GM23338 (cell line): ENCODE results near the gene R3HDM2. TPM values are rescaled to one million over a fixed set of nuclear protein-coding genes. Genes with fewer than 3 reads are reported as not detected.

Experiments
- ATAC-seq: fragments of 200-7000 bp; cut with Tn5 transposase; 3 replicates; pipeline ENCODE4 v1.9.1; 2020
- DNase-seq: peaks from one replicate; pipeline ENCODE4 v3.0.0-alpha.2; 2015; ENCODE audit warnings: low spot score
- H2AFZ ChIP-seq: fragments of 200-600 bp; sonication (generic); 2 replicates; pipeline ENCODE4 v1.8.0; 2016; ENCODE audit warnings: antibody characterized with exemption, mild to moderate bottlenecking, moderate library complexity
- H3F3A ChIP-seq: fragments of 200-600 bp; sonication (generic); replicated peaks from 2 replicates; pipeline ENCODE4 v1.8.0; 2017; ENCODE audit warnings: antibody characterized with exemption, mixed run types, low read depth
- H3K27ac ChIP-seq: fragments of 200-600 bp; sonication (generic); 2 replicates; pipeline ENCODE4 v1.6.1; 2016; ENCODE audit warnings: low read depth
- H3K27me3 ChIP-seq: fragments of 200-600 bp; sonication (generic); 2 replicates; pipeline ENCODE4 v1.8.0; 2016; ENCODE audit warnings: mild to moderate bottlenecking, mixed run types, moderate library complexity; ENCODE audit not compliant: insufficient read depth
- H3K36me3 ChIP-seq: fragments of 200-600 bp; sonication (generic); 2 replicates; pipeline ENCODE4 v1.8.0; 2016; ENCODE audit warnings: mild to moderate bottlenecking; ENCODE audit not compliant: insufficient read depth
- H3K4me1 ChIP-seq: fragments of 200-600 bp; sonication (generic); 2 replicates; pipeline ENCODE4 v1.8.0; 2016; ENCODE audit warnings: mild to moderate bottlenecking, moderate library complexity; ENCODE audit not compliant: insufficient read depth
- H3K4me2 ChIP-seq: fragments of 200-600 bp; sonication (generic); 2 replicates; pipeline ENCODE4 v1.7.1; 2017; ENCODE audit warnings: mixed run types
- H3K4me3 ChIP-seq: fragments of 200-600 bp; sonication (generic); 2 replicates; pipeline ENCODE4 v1.6.1; 2016; ENCODE audit warnings: mixed run types
- H3K79me2 ChIP-seq: fragments of 200-600 bp; sonication (generic); replicated peaks from 2 replicates; pipeline ENCODE4 v1.8.0; 2017; ENCODE audit warnings: mild to moderate bottlenecking; ENCODE audit not compliant: insufficient read depth
- H3K9me2 ChIP-seq: fragments of 200-600 bp; sonication (generic); 2 replicates; pipeline ENCODE4 v1.8.0; 2017; ENCODE audit not compliant: insufficient read depth
- H4K20me1 ChIP-seq: fragments of 200-600 bp; sonication (generic); replicated peaks from 2 replicates; pipeline ENCODE4 v1.8.0; 2017; ENCODE audit warnings: mild to moderate bottlenecking; ENCODE audit not compliant: insufficient read depth
- H3K27ac Mint-ChIP-seq: 2 replicates; pipeline ENCODE4 v1.8.0; 2020; ENCODE audit warnings: inconsistent platforms, mild to moderate bottlenecking, moderate library complexity, mixed read lengths
- H3K27me3 Mint-ChIP-seq: 3 replicates; pipeline ENCODE4 v1.8.0; 2022; ENCODE audit warnings: low read depth, mild to moderate bottlenecking, moderate library complexity, mixed read lengths, inconsistent platforms; ENCODE audit not compliant: insufficient read depth, poor library complexity
- H3K36me3 Mint-ChIP-seq: 3 replicates; pipeline ENCODE4 v1.8.0; 2021; ENCODE audit warnings: low read depth, mild to moderate bottlenecking, inconsistent platforms, moderate library complexity, mixed read lengths
- H3K4me1 Mint-ChIP-seq: 3 replicates; pipeline ENCODE4 v1.8.0; 2020; ENCODE audit warnings: mild to moderate bottlenecking, inconsistent platforms, mixed read lengths
- H3K4me3 Mint-ChIP-seq: 3 replicates; pipeline ENCODE4 v1.8.0; 2021; ENCODE audit warnings: moderate library complexity, mild to moderate bottlenecking, inconsistent platforms, mixed read lengths
- H3K9me3 Mint-ChIP-seq: 3 replicates; pipeline ENCODE4 v1.8.0; 2020; ENCODE audit warnings: moderate library complexity, mild to moderate bottlenecking, inconsistent platforms, mixed read lengths
- EZH2phosphoT487 ChIP-seq: fragments of 200-600 bp; sonication (generic); IDR thresholded peaks from one replicate; pipeline ENCODE4 v1.8.1; 2018; ENCODE audit warnings: antibody characterized with exemption; ENCODE audit not compliant: unreplicated experiment
- JUNB ChIP-seq: IDR thresholded peaks from one replicate; pipeline ENCODE4 v1.6.1; 2016; ENCODE audit warnings: antibody characterized with exemption; ENCODE audit not compliant: unreplicated experiment
- NANOG ChIP-seq: IDR thresholded peaks from 2 replicates; pipeline ENCODE4 v1.6.1; 2016; ENCODE audit warnings: antibody characterized with exemption, borderline replicate concordance
- ZNF114 ChIP-seq: fragments of 250-450 bp; sonication (Bioruptor Pico); IDR thresholded peaks from 2 replicates; pipeline ENCODE4 v1.5.0; 2020; ENCODE audit warnings: mild to moderate bottlenecking, moderate library complexity
- ZNF331 ChIP-seq: fragments of 250-450 bp; sonication (Bioruptor Pico); IDR thresholded peaks from 2 replicates; pipeline ENCODE4 v1.5.0; 2020; ENCODE audit warnings: low read depth, mild to moderate bottlenecking, moderate library complexity
- polyA plus RNA-seq: library from polyadenylated mRNA; unstranded; fragments of >200 nt; fragmentation: Nextera tagmentation; extraction: Ambion mirVana; gene quantifications from 2 replicates; pipeline ENCODE4 v1.2.1, GENCODE V29; 2016
- total RNA-seq: library from RNA; depleted of rRNA; stranded (reverse); fragments of >200 nt; shearing (Covaris generic); gene quantifications from 2 replicates; pipeline ENCODE4 v1.2.3, GENCODE V29; 2014
- TF ChIP-seq, protein P1 (sequence below): fragments of 250-450 bp; sonication (Bioruptor Pico); IDR thresholded peaks from 2 replicates; pipeline ENCODE4 v1.5.0; 2020; ENCODE audit warnings: mild to moderate bottlenecking, moderate library complexity
- TF ChIP-seq, protein P2 (sequence below), 2 experiments: fragments of 200-600 bp in 1 of 2; sonication (generic) in 1 of 2; conservative IDR thresholded peaks; 2 replicates each; pipeline versions ENCODE4 v1.5.1 to v1.6.1; 2016 to 2017; ENCODE audit warnings: antibody characterized with exemption in 2 of 2, low read depth in 2 of 2, mild to moderate bottlenecking in 2 of 2, moderate library complexity in 1 of 2
- TF ChIP-seq, protein P3 (sequence below): IDR thresholded peaks from 2 replicates; pipeline ENCODE4 v1.6.1; 2016; ENCODE audit warnings: antibody characterized with exemption

The R3HDM2 gene
- total and polyA plus RNA-seq, 2 experiments from 2014 or later: 9.6 to 19.6 TPM

DNA sequence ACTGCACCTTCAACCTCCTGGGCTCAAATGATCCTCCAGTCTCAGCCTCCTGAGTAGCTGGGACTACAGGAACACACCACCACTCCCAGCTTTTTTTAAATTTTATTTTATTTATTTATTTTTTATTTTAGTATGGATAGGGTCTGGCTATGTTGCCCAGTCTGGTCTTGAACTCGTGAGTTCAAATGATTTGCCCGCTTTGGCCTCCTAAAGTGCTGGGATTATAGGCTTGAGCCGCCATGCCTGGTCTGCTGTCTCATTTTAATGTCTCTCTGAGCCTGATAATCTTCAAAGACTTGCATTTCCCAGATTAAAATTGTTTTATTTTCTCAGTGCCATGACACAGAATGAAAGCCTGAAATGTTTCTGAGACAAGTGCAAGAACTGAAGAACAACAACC is 2.5 kb upstream of the R3HDM2 start:
- peaks cover 11% of the 10 kb centered on the region for H3F3A ChIP-seq
- Mint-ChIP-seq H3K36me3 (no peaks in the 10 kb centered on the region; the same call in 2 of the 3 replicates), H3K27me3 (peaks cover 7% of the 10 kb centered on the region), H3K4me1 (peaks cover 18% of the 10 kb centered on the region), H3K27ac (no peak overlapping the region), H3K4me3 (no peak overlapping the region), H3K9me3 (no peaks in the 10 kb centered on the region)
- DNase-seq (no peak), ATAC-seq (no peak)
- TF ChIP-seq ZNF114 (CRISPR knock-in tag) (no peak), JUNB (no peak), ZNF331 (CRISPR knock-in tag) (no peak), EZH2phosphoT487 (no peak), NANOG (no peak)
- TF ChIP-seq, protein P1, sequence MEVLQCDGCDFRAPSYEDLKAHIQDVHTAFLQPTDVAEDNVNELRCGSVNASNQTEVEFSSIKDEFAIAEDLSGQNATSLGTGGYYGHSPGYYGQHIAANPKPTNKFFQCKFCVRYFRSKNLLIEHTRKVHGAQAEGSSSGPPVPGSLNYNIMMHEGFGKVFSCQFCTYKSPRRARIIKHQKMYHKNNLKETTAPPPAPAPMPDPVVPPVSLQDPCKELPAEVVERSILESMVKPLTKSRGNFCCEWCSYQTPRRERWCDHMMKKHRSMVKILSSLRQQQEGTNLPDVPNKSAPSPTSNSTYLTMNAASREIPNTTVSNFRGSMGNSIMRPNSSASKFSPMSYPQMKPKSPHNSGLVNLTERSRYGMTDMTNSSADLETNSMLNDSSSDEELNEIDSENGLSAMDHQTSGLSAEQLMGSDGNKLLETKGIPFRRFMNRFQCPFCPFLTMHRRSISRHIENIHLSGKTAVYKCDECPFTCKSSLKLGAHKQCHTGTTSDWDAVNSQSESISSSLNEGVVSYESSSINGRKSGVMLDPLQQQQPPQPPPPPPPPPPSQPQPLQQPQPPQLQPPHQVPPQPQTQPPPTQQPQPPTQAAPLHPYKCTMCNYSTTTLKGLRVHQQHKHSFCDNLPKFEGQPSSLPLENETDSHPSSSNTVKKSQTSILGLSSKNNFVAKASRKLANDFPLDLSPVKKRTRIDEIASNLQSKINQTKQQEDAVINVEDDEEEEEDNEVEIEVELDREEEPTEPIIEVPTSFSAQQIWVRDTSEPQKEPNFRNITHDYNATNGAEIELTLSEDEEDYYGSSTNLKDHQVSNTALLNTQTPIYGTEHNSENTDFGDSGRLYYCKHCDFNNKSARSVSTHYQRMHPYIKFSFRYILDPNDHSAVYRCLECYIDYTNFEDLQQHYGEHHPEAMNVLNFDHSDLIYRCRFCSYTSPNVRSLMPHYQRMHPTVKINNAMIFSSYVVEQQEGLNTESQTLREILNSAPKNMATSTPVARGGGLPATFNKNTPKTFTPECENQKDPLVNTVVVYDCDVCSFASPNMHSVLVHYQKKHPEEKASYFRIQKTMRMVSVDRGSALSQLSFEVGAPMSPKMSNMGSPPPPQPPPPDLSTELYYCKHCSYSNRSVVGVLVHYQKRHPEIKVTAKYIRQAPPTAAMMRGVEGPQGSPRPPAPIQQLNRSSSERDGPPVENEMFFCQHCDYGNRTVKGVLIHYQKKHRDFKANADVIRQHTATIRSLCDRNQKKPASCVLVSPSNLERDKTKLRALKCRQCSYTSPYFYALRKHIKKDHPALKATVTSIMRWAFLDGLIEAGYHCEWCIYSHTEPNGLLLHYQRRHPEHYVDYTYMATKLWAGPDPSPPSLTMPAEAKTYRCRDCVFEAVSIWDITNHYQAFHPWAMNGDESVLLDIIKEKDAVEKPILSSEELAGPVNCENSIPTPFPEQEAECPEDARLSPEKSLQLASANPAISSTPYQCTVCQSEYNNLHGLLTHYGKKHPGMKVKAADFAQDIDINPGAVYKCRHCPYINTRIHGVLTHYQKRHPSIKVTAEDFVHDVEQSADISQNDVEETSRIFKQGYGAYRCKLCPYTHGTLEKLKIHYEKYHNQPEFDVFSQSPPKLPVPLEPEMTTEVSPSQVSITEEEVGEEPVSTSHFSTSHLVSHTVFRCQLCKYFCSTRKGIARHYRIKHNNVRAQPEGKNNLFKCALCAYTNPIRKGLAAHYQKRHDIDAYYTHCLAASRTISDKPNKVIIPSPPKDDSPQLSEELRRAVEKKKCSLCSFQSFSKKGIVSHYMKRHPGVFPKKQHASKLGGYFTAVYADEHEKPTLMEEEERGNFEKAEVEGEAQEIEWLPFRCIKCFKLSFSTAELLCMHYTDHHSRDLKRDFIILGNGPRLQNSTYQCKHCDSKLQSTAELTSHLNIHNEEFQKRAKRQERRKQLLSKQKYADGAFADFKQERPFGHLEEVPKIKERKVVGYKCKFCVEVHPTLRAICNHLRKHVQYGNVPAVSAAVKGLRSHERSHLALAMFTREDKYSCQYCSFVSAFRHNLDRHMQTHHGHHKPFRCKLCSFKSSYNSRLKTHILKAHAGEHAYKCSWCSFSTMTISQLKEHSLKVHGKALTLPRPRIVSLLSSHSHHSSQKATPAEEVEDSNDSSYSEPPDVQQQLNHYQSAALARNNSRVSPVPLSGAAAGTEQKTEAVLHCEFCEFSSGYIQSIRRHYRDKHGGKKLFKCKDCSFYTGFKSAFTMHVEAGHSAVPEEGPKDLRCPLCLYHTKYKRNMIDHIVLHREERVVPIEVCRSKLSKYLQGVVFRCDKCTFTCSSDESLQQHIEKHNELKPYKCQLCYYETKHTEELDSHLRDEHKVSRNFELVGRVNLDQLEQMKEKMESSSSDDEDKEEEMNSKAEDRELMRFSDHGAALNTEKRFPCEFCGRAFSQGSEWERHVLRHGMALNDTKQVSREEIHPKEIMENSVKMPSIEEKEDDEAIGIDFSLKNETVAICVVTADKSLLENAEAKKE (CRISPR knock-in tag): no peak
- TF ChIP-seq, protein P2, sequence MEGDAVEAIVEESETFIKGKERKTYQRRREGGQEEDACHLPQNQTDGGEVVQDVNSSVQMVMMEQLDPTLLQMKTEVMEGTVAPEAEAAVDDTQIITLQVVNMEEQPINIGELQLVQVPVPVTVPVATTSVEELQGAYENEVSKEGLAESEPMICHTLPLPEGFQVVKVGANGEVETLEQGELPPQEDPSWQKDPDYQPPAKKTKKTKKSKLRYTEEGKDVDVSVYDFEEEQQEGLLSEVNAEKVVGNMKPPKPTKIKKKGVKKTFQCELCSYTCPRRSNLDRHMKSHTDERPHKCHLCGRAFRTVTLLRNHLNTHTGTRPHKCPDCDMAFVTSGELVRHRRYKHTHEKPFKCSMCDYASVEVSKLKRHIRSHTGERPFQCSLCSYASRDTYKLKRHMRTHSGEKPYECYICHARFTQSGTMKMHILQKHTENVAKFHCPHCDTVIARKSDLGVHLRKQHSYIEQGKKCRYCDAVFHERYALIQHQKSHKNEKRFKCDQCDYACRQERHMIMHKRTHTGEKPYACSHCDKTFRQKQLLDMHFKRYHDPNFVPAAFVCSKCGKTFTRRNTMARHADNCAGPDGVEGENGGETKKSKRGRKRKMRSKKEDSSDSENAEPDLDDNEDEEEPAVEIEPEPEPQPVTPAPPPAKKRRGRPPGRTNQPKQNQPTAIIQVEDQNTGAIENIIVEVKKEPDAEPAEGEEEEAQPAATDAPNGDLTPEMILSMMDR (conservative IDR thresholded peaks at IDR 0.05; ENCODE audit: low read depth in 2 of 2): no peak
- TF ChIP-seq, protein P3, sequence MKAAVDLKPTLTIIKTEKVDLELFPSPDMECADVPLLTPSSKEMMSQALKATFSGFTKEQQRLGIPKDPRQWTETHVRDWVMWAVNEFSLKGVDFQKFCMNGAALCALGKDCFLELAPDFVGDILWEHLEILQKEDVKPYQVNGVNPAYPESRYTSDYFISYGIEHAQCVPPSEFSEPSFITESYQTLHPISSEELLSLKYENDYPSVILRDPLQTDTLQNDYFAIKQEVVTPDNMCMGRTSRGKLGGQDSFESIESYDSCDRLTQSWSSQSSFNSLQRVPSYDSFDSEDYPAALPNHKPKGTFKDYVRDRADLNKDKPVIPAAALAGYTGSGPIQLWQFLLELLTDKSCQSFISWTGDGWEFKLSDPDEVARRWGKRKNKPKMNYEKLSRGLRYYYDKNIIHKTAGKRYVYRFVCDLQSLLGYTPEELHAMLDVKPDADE: no peak
- no peaks in the 10 kb centered on the region for H4K20me1 ChIP-seq
- no peaks in the 10 kb centered on the region for H3K27me3 ChIP-seq
- H2AFZ ChIP-seq: no peak overlapping the region
- H3K4me1 ChIP-seq: peaks cover 15% of the 10 kb centered on the region; the same call in 1 of the 2 replicates
- H3K9me2 ChIP-seq: no peaks in the 10 kb centered on the region
- no peak overlapping the region for H3K4me3 ChIP-seq
- no peak overlapping the region for H3K4me2 ChIP-seq
- H3K79me2 ChIP-seq: peaks cover 15% of the 10 kb centered on the region
- H3K27ac ChIP-seq: no peak overlapping the region
- H3K36me3 ChIP-seq: no peaks in the 10 kb centered on the region
